Fibroblast of upper back skin (primary cell): ENCODE measurements around the gene DLG2.
"Not testable (repeated sequence)": the region's sequence is repeated elsewhere in the genome, so short reads cannot be mapped to it uniquely, and the experiment has no call there.

Experiments
- DNase-seq: peaks from one replicate; pipeline ENCODE4 v3.0.0-alpha.2; 2013

Gene DLG2

DNA sequence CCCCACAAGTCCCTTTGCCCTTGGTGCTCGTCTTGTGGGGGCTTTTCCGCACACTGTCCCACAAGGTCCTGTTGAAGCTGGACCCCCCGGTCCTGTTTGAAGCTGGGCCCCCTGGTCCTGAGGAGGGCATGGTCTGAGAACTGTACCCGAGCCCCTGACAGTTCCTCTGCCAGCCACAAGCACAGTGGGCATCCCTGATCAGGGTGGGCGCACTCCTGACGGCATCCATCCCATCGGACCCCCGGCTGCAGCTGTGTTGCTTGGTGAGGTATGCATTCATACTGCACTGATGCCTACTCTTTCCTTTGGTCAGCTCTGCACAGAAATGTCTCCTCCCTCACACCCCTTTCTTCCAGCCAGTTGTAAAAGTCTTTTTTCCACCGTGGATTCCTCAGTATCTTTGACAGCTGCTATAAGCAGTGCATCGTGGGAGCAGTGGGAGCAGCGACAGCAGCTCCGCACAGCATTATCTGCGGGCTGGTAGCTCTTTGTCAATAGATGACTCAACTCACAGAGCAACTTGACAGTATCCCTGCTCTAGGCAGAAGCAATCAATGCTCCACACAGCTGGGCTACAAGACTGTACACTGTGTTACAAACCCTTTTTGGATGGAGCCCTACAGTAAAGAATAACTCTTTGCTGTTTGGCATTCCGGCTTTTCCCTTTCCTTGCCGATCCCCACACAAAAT is 1310.1 kb downstream of the DLG2 start:
- DNase-seq = peak; percentile 55

DNA sequence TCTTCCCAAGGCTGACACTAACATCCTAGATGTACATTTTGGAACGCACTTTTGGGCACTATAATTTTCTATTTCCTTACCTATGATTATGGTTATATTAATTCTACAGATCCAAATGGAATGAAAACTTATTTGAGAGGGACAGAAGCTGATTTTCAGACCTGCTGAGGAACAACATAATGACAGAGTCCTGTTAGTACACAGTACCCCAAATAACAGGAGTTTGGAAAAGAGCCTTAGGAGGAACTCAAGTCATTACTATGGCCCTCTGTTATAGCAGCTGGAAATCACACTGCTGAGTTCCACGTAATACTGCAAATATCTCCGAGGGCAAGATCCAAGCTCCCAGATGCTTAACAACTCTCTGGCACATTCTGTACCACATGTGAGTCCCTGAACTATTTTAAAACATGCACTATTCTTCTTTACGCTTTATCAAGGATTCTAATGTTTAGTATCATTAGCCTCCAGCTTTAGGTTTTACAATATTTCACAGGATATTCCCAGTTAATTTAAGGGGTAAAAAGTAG is 1313.2 kb downstream of the DLG2 start:
- peak; percentile 14 for DNase-seq

- DNase-seq = no peak
These were observed 1316.9 kb downstream of the DLG2 start for GRCh38 chr11:84310268-84310667.

GRCh38 chr11:84308491-84308890 is 1318.7 kb downstream of the DLG2 start:
- not testable (repeated sequence) for DNase-seq

GRCh38 chr11:84300092-84300491 is 1327.1 kb downstream of the DLG2 start:
- DNase-seq = no peak

DNA sequence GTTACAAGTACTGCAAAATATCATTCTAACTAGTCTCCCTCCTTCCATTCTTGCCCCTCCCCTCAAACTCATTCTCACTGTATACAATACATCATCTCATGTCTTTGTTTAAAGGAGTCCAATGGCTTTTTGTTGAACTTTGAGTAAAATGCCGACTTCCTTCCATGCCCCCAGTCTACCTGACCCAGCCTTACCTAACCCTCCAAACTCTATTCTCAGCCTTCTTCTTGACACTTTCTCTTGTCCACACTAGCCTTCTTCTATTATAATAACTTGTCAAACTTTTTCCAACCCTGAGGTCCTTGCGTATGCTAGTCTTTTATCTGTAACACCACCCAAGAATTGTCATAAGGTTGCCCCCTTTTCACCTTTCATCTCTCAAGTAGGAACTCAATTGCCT is 1329.6 kb downstream of the DLG2 start:
- DNase-seq = no peak

DNA sequence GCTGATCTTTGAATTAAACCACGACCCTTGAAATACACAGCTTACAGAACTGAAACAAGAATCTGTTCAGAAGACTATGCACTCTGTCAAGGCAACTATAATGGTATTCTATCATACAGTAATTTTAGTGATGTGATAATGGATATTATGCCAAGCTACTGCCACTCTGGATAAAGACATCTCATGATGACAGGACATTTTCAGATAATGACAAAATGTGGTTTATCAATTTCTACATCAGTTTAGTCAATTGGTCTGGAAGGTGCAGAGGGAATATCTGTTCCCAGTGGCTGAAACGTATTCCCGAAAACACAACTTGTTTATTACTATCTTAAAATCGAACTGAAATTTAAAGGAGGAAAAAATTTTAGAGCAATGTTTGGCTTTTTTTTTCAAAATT is 1331.3 kb downstream of the DLG2 start:
- no peak for DNase-seq

DNA sequence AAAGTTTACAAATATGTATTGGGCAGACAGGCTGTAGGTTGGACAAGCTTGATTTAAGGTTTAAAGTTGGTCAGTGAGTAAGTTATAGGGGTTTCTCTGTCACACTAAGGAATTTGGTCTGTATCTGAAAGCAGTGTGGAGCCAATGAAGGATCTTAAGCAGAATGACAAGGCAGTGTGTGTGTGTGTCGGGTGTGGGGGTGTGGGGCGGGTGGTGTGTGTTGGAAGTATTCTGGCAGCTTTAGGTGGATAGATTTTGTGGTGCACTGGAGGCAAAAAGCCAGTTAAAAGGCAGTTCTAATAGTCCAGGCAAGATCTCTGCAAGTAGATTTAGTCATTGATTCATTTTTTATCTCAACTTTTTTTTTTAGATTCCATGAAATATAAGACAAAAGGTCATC is 1334.2 kb downstream of the DLG2 start:
- peak; percentile 41 for DNase-seq

DNA sequence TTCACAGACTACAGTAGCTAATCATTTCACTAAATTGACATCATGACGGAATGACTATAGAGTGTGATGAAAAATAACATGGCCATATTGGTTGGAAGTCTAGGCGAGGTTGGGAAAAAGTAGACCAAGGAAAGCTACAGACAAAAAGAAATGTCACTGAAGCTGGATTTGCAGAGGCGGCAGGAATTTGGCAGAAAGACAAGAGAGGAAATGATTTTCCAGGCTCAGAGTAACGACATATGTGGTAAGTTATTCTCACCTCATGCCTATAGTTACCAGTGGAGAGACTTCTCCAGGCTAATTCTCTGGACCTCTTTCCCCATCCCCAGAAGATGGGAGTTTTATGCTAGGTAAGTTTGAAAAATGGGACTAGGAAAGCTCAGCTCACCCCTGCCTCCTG is 1335.1 kb downstream of the DLG2 start:
- peak; percentile 67 for DNase-seq

- DNase-seq = peak; percentile 49
These were observed 1336.5 kb downstream of the DLG2 start for GRCh38 chr11:84290647-84291046.

GRCh38 chr11:84289381-84289906 is 1337.7 kb downstream of the DLG2 start:
- peak; percentile 87 for DNase-seq

- DNase-seq = no peak
These were observed 1353.6 kb downstream of the DLG2 start for GRCh38 chr11:84273541-84273940.

DNA sequence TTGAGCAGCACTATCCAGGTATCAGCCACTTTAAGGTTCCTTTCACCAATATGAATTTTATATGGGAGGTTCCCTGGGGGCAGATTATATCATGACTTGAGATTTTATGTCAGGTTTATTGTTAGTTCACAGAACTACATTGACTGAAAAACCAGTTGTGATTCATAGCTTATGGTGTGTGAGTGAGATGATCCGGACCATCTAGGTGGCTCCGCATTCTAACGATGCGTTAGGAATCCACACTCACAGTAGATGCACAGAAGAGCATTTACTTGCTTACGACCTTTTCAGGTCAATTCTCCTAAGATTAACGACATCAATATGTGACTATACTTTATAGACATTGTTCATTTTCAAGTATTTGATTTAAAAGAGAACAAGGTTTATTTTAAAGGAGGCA is 1356.7 kb downstream of the DLG2 start:
- DNase-seq = no peak

DNA sequence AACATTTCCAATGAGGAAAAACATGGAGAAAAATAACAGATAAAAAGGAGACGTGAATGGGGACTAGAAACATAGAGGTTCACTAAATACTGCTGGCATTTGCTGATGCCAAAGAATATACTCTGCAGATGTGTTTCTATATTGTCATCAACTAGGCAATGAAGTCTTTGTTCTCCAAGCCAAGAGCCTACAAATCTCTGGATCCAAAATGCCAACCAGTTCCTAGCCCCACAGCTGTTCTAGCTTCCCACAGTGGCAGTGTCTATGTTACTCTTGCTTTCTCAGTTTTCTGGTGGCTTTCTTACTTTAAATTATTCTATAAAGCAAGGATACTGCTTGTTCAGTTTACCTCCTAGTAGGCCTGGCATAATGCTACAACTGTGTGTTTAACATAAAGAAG is 1363.1 kb downstream of the DLG2 start:
- DNase-seq = no peak

GRCh38 chr11:84261707-84262106 is 1365.4 kb downstream of the DLG2 start:
- no peak for DNase-seq

- peak; percentile 29 for DNase-seq
These were observed 1366.3 kb downstream of the DLG2 start for GRCh38 chr11:84260862-84261261.

DNA sequence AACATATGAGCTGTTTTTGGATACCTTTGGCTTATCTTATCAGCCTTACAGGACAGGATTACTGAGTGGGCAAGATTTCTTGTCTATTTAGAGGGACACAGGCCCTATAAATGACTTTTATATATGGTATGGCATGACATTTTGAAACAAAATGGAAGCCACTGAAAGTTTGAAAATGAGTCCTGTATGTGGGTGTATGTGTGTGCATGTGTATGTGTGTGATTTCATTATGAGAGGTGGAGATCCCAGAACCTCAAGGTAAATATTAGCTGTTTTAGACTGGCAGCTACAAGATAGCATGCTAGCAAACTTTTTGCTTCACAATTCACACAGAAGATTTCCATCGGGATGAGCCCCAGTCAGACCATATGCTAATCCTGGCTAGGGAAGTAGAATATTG is 1370.5 kb downstream of the DLG2 start:
- DNase-seq = no peak

GRCh38 chr11:84255483-84255882 is 1371.7 kb downstream of the DLG2 start:
- DNase-seq = no peak

DNA sequence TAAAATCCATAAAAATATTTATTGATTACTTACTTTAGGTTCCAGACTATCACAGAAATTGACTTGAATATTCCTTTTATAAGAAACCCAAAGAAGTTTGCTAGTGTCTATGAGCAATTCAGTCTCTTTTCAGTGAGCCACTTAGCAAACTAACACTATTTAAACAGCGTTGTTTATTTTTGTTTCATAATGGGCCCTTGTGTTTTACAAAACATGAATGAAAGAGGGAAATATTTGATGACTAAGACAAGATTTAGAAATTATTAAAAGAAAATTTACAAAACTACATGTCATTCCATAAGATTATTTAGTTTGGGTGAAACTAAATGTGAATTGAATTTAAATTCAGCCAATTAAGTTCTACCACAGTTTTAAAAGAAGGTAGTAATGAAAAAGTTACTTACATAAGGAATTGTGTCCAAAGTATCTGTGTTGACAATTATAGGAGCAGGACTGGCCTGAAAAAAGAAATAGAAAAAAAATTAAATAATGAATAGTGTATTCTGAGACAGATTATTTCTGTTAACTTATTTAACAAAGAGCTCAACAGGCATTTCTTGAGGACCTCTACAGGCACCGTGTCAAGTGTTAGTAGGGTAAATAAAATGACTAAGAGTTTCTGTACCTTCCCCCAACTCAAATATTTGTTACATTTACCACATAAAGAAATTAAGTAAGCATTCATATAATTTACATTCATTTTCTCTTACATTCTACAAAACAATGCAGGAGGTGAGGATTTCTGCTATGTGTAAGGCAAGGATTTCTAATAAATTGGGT is 1376.1 kb downstream of the DLG2 start:
- no peak for DNase-seq

GRCh38 chr11:84249344-84250135 is 1377.6 kb downstream of the DLG2 start:
- peak; percentile 16 for DNase-seq

GRCh38 chr11:84247926-84248325 is 1379.2 kb downstream of the DLG2 start:
- peak; percentile 60 for DNase-seq

GRCh38 chr11:84247129-84247528 is 1380.0 kb downstream of the DLG2 start:
- DNase-seq = no peak

DNA sequence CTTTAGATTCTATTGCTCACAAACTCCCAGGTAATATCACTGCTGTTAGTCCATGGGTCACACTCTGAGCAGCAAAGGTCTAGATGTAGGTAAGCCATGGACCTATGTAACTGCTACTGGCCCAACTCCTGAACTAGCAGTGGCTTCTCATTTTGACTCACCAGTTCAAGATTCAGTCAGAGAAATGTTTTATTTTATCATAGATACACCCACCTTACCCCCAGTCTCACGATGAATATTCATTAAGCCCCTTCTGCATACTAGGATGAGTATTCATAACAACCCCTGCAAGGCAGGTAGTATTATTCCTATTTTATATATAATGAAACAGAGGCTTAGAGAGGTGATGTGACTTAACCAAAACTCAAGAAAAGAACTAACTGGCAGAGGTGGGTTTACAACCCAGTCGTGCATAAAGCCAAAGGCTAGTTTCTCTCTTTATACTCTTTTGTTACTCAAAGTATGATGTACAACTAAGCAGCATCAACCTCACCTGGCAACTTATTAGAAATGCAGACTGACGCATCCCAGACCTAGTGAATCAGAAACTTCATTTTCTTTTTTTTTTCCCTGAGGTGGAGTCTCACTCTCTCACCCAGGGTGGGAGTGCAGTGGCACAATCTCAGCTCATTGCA is 1383.4 kb downstream of the DLG2 start:
- no peak for DNase-seq
